Ureter (tissue), 1 donor: ENCODE results near the gene ATP8B3. TPM values are rescaled to one million over a fixed set of nuclear protein-coding genes. Genes with fewer than 3 reads are reported as not detected.

Source experiments
- DNase-seq: peaks from one replicate; pipeline ENCODE4 v3.0.0-alpha.2; 2020; ENCODE audit warnings: low spot score
- total RNA-seq: library from RNA; stranded (reverse); gene quantifications from one replicate; pipeline ENCODE4 v1.2.4, GENCODE V29; 2023
- donor health status: DM: yes; HTN: yes; CAD: no.

The ATP8B3 gene
- total RNA-seq, 1 donor from 2014 or later, result 1.3 TPM

DNA sequence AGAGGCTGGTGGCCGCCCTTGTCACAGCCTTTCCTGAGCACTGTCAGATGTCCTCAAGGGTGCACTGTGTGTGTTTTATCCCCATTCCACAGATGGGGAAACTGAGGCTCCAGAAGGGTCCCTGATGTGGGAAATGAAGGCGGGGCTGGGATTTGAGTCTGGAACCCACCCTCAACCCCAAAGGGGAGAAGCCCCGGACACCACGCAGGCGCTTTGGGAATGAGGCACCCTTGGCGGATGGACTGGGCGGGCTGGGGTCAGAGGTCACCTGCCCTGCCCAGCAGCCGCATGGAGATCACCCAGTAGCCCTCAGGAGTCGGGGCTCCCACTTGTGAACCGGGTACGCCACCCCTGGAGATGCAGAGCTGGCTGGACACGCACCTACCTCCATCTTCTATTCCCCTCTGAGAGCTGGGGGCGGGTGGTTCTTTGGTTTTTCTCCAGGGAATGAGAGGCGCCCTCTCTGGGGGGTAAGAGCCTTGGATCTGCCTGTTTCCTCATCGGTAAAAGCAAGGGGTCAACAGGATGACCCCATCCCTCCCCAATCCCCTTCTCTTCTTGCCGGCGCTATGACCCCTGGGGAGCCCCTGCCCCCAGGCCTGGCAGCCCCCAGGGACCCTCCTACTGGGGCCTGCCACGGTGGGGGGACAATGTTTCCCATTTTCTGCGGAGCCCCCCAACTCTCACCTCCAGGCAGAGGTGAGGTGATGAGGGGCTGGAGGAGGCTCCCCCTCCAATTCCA lies 67.1 kb downstream of the ATP8B3 start:
- DNase-seq, result no peak

DNA sequence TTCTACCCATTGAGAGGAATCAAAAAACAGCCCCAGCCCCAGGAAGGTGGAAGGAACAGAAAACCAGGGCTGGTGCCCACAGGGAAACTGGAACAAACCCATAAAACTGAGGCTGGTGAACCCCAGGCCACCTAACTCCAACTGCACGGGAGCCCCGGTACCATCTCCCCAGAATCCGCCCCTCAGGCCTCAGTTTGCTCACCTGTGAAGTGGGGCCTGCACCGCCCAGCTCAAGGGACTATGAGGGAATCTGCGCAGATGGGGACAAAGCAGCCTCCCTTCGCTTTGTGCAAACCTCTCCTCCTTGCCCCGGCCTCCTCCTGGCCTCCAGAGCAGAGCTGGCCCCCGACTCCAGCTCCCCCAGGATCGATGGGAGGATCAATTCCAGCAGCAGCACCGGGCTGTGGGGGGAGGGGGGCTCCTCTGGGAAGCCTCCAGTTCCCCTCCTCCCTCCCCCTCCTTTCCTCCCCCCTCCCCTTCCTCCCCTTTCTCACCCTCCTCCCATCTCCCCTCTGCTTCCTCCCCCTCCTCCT lies 67.9 kb downstream of the ATP8B3 start:
- no peak for DNase-seq

DNA sequence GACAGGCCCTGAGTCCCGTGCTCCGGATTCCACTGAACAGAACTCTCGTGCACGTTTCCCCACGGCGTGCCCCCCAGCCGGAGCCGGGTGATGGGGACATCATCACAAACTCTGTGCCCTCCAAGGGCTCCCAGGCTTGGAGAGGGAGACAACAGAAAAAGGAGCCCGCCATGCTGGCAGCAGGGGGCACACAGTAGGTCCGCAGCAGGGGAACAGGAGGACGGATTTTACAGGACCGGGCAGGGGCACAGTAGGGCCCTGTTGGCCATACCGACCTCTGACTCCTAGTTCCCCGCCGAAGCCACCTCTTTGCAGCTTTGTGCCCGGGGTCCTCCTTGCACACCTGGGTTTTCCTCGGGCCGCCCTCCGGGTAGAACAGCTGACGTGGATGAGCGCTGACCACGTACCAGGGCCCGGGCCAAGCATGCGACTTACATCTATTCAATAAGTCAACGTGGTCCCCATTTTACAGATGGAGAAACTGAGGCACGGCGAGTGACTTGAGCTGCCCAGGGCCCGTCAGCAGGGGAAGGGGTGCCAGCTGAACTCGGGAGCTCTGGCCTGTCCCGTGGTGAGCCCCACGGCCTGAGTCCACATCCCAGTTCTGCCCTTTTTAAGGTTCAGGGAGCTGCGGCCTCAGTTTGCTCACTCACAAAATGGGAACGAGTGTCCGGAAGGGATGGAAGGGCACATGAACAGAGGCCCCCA lies 68.9 kb downstream of the ATP8B3 start:
- no peak for DNase-seq

DNA sequence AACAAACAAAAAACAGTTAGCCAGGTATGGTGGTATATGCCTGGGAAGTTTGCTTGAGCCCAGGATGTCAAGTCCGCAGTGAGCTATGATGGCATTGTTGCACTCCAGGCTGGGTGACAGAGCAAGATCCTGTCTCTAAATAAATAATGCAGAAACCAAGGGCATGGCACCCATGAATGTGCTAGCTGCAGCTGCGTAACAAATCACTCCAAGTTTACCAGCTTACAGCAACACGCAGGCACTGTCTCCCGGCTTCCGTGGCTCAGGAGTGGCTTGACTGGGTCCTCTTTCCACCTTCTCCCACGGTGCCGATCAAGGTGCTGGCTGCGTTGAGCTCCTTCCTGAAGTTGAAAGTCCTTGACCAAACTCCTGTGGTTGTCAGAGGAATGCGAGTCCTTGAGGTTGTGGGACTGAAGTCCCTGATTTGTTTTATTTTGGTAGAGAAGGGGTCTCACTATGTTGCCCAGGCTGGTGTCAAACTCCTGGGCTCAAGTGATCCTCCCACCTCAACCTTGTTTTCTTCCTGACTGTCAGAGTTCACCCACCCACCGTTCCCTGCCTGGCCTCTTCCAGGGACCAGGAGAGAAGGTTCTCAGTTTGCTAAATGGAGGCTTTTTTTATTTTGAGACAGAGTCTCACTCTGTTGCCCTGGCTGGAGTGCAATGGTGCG lies 72.0 kb downstream of the ATP8B3 start:
- DNase-seq, result no peak

DNA sequence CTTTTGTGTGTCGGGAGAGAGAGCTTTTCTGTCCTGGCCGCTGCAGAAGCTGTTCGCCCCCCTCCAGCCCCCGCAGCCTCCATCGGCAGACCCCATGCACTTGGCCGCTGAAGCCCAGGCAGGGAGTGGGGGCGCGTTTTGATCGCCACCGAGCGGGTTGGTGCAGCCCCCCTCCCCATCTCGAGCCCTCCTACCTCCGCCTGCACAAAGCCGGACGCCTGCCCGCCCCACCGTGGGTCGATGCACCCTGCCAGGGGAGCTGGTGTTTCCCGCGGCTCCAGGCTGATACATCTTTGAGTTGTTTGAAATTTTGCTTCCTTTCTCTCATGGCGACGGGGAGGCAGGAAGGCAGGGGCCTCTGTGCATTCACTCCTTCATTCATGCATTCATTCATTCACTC lies 75.1 kb downstream of the ATP8B3 start:
- DNase-seq, result no peak

DNA sequence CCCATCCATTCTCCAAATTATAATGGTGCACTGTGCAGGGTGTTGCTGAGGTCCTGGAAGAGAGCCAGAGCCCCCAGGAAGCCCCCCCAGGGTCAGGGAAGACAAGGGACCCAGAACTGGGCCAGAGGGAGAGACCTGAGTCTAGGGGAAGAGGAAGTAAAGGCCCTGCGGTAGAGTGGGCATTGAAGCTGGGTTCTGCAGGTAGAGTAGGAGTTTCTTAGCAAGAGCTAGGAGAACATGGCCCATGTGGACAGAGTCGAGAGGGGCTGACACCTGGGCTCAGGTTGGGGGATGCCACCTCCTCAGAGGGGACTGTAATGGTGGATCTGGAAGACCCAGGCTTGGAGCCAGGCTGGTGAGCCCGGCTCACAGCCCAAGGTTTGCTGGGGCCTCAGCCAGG lies 75.8 kb downstream of the ATP8B3 start:
- DNase-seq, result no peak

DNA sequence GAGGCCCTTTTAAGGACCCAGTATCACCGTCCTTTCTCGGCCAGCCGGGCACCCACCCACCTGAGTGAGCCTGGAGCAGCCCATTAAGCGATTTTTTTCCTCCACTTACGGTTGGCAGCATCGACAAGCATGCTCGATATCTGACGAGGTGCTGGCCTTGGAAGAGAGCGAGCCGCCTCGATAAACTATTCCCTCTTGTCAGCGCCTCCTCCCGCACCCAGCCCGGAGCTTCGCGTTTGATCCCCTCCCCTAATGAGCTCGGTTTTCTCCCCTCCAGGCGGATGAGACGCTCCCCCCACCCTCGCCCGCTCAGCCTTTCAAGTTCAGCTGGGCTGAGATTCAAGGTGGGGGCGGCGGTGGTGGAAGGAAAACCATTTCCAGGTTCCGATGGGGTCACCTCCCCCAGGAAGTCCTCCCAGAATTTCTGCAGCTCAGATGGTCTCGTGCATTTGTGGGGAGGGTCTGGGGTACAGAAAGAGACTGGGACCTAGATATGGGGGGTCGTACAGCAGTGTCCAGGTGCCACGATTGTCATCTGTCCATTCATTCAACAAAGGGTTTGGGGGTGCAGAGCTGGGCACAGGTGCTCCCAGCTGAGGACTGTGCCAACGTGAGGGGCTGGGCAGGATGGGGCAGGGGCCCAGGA lies 77.6 kb downstream of the ATP8B3 start:
- no peak for DNase-seq

Other genes with a start within 250 kb of the ATP8B3 start
- 21.7 TPM for gene MEX3D, start 244.0 kb downstream of the ATP8B3 start, total RNA-seq
- 60.7 TPM for gene MBD3, start 219.4 kb downstream of the ATP8B3 start, total RNA-seq
- gene UQCR11, start 206.8 kb downstream of the ATP8B3 start, total RNA-seq, result 197 TPM
- gene TCF3, start 159.7 kb downstream of the ATP8B3 start, total RNA-seq, result 56.2 TPM
- not detected for gene ONECUT3, start 58.8 kb downstream of the ATP8B3 start, total RNA-seq
- gene REXO1, start 36.2 kb upstream of the ATP8B3 start, total RNA-seq, result 39.3 TPM
- gene KLF16, start 51.3 kb upstream of the ATP8B3 start, total RNA-seq, result 14.8 TPM
- gene ABHD17A, start 73.2 kb upstream of the ATP8B3 start, total RNA-seq, result 58.1 TPM
- gene ADAT3, start 93.1 kb upstream of the ATP8B3 start, total RNA-seq, result 4.1 TPM
- gene SCAMP4, start 93.1 kb upstream of the ATP8B3 start, total RNA-seq, result 82.3 TPM
- gene CSNK1G2, start 128.9 kb upstream of the ATP8B3 start, total RNA-seq, result 57.2 TPM
- gene BTBD2, start 203.4 kb upstream of the ATP8B3 start, total RNA-seq, result 102 TPM
- gene MKNK2, start 239.0 kb upstream of the ATP8B3 start, total RNA-seq, result 151 TPM